HEK293 (cell line): ENCODE data around the gene PRPF8.
A peak's percentile ranks its signal among the peaks of the same experiment; 100 is the strongest.

Experiments used
- BCL11B ChIP-seq: fragments of 450-650 bp; formaldehyde crosslinking; IDR thresholded peaks from 2 replicates; pipeline ENCODE4 v1.5.1; 2016; ENCODE audit warnings: low read depth, missing biosample characterization, missing genetic modification characterization
- GLIS1 ChIP-seq: fragments of 450-650 bp; formaldehyde crosslinking; IDR thresholded peaks from 2 replicates; pipeline ENCODE4 v1.5.1; 2016; ENCODE audit warnings: missing biosample characterization, missing genetic modification characterization
- GLIS2 ChIP-seq: fragments of 450-650 bp; formaldehyde crosslinking; IDR thresholded peaks from 2 replicates; pipeline ENCODE4 v1.5.1; 2016; ENCODE audit warnings: missing biosample characterization, missing genetic modification characterization
- HOXC10 ChIP-seq: sonication (generic); formaldehyde crosslinking; IDR thresholded peaks from 2 replicates; pipeline ENCODE4 v1.8.1; 2023; ENCODE audit warnings: mild to moderate bottlenecking, missing genetic modification reagents
- KLF8 ChIP-seq: fragments of 450-650 bp; formaldehyde crosslinking; IDR thresholded peaks from 2 replicates; pipeline ENCODE4 v1.5.1; 2016; ENCODE audit warnings: missing biosample characterization, missing genetic modification characterization
- SP7 ChIP-seq: fragments of 450-650 bp; formaldehyde crosslinking; IDR thresholded peaks from 2 replicates; pipeline ENCODE4 v1.5.1; 2016; ENCODE audit warnings: missing biosample characterization, missing genetic modification characterization
- YY1 ChIP-seq: fragments of 450-650 bp; formaldehyde crosslinking; IDR thresholded peaks from 2 replicates; pipeline ENCODE4 v1.5.1; 2018; ENCODE audit warnings: missing biosample characterization, missing genetic modification characterization
- ZBTB1 ChIP-seq: fragments of 450-650 bp; formaldehyde crosslinking; IDR thresholded peaks from 2 replicates; pipeline ENCODE4 v1.5.1; 2016; ENCODE audit warnings: missing biosample characterization, missing genetic modification characterization
- ZBTB8A ChIP-seq: fragments of 450-650 bp; formaldehyde crosslinking; IDR thresholded peaks from 2 replicates; pipeline ENCODE4 v1.5.1; 2016; ENCODE audit warnings: missing biosample characterization, missing genetic modification characterization
- ZIC2 ChIP-seq: fragments of 450-650 bp; formaldehyde crosslinking; IDR thresholded peaks from 2 replicates; pipeline ENCODE4 v1.5.1; 2016; ENCODE audit warnings: missing biosample characterization, missing genetic modification characterization
- ZNF184 ChIP-seq: fragments of 450-650 bp; IDR thresholded peaks from 2 replicates; pipeline ENCODE4 v1.5.1; 2018; ENCODE audit warnings: missing biosample characterization, mild to moderate bottlenecking, missing genetic modification characterization
- ZNF2 ChIP-seq: fragments of 450-650 bp; formaldehyde crosslinking; IDR thresholded peaks from 2 replicates; pipeline ENCODE4 v1.5.1; 2016; ENCODE audit warnings: missing biosample characterization, missing genetic modification characterization
- ZNF354C ChIP-seq: fragments of 450-650 bp; formaldehyde crosslinking; IDR thresholded peaks from 2 replicates; pipeline ENCODE4 v1.5.1; 2016; ENCODE audit warnings: missing biosample characterization, missing genetic modification characterization, low read depth, borderline replicate concordance
- ZNF560 ChIP-seq: fragments of 450-650 bp; formaldehyde crosslinking; IDR thresholded peaks from 2 replicates; pipeline ENCODE4 v1.5.1; 2017; ENCODE audit warnings: missing biosample characterization, missing genetic modification characterization, borderline replicate concordance
- ZNF561 ChIP-seq: fragments of 450-650 bp; IDR thresholded peaks from 2 replicates; pipeline ENCODE4 v1.5.1; 2018; ENCODE audit warnings: missing biosample characterization, missing genetic modification characterization, borderline replicate concordance
- ZNF585B ChIP-seq: fragments of 450-650 bp; formaldehyde crosslinking; IDR thresholded peaks from 2 replicates; pipeline ENCODE4 v1.5.1; 2016; ENCODE audit warnings: missing biosample characterization, missing genetic modification characterization
- ZNF677 ChIP-seq: fragments of 450-650 bp; IDR thresholded peaks from 2 replicates; pipeline ENCODE4 v1.5.0; 2018; ENCODE audit warnings: missing biosample characterization, mild to moderate bottlenecking, missing genetic modification characterization, moderate library complexity
- ZNF768 ChIP-seq: fragments of 450-650 bp; formaldehyde crosslinking; IDR thresholded peaks from 2 replicates; pipeline ENCODE4 v1.5.1; 2018; ENCODE audit warnings: missing biosample characterization, mild to moderate bottlenecking, missing genetic modification characterization
- ZNF830 ChIP-seq: fragments of 450-650 bp; IDR thresholded peaks from 2 replicates; pipeline ENCODE4 v1.5.0; 2018; ENCODE audit warnings: missing biosample characterization, missing genetic modification characterization, low read depth, mild to moderate bottlenecking, moderate library complexity
- TF ChIP-seq, protein P1 (sequence below): sonication (generic); formaldehyde crosslinking; IDR thresholded peaks from 2 replicates; pipeline ENCODE4 v1.8.1; 2022; ENCODE audit warnings: mild to moderate bottlenecking, moderate library complexity, missing genetic modification reagents
- TF ChIP-seq, protein P2 (sequence below): fragments of 450-650 bp; formaldehyde crosslinking; IDR thresholded peaks from 2 replicates; pipeline ENCODE4 v1.5.1; 2016; ENCODE audit warnings: missing biosample characterization, missing genetic modification characterization, borderline replicate concordance
- TF ChIP-seq, protein P3 (sequence below): fragments of 450-650 bp; formaldehyde crosslinking; IDR thresholded peaks from 2 replicates; pipeline ENCODE4 v1.5.1; 2017; ENCODE audit warnings: missing biosample characterization, missing genetic modification characterization
- TF ChIP-seq, protein P4 (sequence below): fragments of 450-650 bp; formaldehyde crosslinking; IDR thresholded peaks from 2 replicates; pipeline ENCODE4 v1.5.1; 2016; ENCODE audit warnings: missing biosample characterization, missing genetic modification characterization
- TF ChIP-seq, protein P5 (sequence below): fragments of 450-650 bp; formaldehyde crosslinking; IDR thresholded peaks from 2 replicates; pipeline ENCODE4 v1.5.1; 2017; ENCODE audit warnings: missing biosample characterization, missing genetic modification characterization
- TF ChIP-seq, protein P6 (sequence below): fragments of 450-650 bp; formaldehyde crosslinking; IDR thresholded peaks from 2 replicates; pipeline ENCODE4 v1.5.1; 2016; ENCODE audit warnings: missing biosample characterization, missing genetic modification characterization

PRPF8 gene

DNA sequence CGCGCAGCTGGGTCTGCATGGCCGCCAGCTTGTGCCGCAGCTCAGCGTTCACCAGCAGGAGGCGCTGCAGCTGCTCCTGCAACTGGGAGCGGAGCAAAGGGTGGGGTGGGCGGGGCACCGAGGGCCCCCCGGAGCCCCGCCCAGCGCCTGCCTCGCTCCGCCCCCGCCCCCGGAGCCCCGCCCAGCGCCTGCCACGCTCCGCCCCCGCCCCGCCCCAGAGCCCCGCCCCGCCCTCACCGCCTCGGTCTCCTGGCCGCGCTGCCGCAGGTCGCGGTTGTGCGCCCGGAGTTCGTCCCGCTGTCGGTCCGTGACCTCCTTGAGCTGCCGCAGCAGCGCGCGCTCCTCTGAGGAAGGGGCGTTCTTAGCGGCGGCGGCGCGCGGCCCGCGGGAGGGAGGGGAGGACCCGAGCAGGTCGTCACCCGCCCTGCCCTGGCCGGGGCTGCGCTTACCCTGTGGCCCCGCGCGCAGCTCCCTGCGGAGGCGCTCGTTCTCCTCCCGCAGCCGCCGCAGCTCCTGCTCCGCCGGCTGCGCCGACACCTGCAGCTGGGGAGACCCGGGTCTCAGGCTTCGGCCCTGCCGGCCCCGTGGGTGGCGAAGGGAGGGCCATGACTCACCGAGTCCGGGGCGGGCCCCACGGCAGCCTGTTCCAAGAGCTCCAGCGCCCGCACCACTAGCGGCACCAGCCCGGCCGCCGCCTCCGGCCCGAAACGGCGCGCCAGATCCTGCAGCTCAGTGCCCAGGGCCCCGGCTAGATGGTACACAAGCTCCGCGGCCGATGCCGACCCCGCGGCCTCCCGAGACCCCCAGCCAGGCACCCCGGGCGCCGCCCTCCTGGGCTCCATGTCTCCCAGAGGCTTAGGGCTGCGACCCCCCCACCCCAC, 35.5 kb downstream of the PRPF8 start (continued):
- TF ChIP-seq, protein P1, sequence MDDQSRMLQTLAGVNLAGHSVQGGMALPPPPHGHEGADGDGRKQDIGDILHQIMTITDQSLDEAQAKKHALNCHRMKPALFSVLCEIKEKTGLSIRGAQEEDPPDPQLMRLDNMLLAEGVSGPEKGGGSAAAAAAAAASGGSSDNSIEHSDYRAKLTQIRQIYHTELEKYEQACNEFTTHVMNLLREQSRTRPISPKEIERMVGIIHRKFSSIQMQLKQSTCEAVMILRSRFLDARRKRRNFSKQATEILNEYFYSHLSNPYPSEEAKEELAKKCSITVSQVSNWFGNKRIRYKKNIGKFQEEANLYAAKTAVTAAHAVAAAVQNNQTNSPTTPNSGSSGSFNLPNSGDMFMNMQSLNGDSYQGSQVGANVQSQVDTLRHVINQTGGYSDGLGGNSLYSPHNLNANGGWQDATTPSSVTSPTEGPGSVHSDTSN: peak; percentile 53
- TF ChIP-seq ZNF677 (tag by site-specific recombination): 0 out of 2 replicates have a peak, but pooled peaks have one; percentile 22
- TF ChIP-seq ZBTB1: 0 out of 2 replicates have a peak, but pooled peaks have one; percentile 56
- 0 out of 2 replicates have a peak, but pooled peaks have one; percentile 40 for TF ChIP-seq YY1 (tag by site-specific recombination)
- peak; percentile 38; the same call in 1 of the 2 replicates for TF ChIP-seq BCL11B (tag by site-specific recombination)
- peak; percentile 96 for TF ChIP-seq GLIS2
- TF ChIP-seq GLIS1 (tag by site-specific recombination): peak; percentile 78
- peak; percentile 87 for TF ChIP-seq ZBTB8A (tag by site-specific recombination)
- TF ChIP-seq KLF8 (tag by site-specific recombination): peak; percentile 74; the same call in 1 of the 2 replicates
- 0 out of 2 replicates have a peak, but pooled peaks have one; percentile 50 for TF ChIP-seq ZNF184 (tag by site-specific recombination)
- no peak for TF ChIP-seq ZNF354C (tag by site-specific recombination)
- TF ChIP-seq, protein P2, sequence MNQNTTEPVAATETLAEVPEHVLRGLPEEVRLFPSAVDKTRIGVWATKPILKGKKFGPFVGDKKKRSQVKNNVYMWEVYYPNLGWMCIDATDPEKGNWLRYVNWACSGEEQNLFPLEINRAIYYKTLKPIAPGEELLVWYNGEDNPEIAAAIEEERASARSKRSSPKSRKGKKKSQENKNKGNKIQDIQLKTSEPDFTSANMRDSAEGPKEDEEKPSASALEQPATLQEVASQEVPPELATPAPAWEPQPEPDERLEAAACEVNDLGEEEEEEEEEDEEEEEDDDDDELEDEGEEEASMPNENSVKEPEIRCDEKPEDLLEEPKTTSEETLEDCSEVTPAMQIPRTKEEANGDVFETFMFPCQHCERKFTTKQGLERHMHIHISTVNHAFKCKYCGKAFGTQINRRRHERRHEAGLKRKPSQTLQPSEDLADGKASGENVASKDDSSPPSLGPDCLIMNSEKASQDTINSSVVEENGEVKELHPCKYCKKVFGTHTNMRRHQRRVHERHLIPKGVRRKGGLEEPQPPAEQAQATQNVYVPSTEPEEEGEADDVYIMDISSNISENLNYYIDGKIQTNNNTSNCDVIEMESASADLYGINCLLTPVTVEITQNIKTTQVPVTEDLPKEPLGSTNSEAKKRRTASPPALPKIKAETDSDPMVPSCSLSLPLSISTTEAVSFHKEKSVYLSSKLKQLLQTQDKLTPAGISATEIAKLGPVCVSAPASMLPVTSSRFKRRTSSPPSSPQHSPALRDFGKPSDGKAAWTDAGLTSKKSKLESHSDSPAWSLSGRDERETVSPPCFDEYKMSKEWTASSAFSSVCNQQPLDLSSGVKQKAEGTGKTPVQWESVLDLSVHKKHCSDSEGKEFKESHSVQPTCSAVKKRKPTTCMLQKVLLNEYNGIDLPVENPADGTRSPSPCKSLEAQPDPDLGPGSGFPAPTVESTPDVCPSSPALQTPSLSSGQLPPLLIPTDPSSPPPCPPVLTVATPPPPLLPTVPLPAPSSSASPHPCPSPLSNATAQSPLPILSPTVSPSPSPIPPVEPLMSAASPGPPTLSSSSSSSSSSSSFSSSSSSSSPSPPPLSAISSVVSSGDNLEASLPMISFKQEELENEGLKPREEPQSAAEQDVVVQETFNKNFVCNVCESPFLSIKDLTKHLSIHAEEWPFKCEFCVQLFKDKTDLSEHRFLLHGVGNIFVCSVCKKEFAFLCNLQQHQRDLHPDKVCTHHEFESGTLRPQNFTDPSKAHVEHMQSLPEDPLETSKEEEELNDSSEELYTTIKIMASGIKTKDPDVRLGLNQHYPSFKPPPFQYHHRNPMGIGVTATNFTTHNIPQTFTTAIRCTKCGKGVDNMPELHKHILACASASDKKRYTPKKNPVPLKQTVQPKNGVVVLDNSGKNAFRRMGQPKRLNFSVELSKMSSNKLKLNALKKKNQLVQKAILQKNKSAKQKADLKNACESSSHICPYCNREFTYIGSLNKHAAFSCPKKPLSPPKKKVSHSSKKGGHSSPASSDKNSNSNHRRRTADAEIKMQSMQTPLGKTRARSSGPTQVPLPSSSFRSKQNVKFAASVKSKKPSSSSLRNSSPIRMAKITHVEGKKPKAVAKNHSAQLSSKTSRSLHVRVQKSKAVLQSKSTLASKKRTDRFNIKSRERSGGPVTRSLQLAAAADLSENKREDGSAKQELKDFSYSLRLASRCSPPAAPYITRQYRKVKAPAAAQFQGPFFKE (tag by site-specific recombination): no peak
- TF ChIP-seq ZNF830 (tag by site-specific recombination): no peak
- TF ChIP-seq ZNF560 (tag by site-specific recombination): no peak
- TF ChIP-seq, protein P3, sequence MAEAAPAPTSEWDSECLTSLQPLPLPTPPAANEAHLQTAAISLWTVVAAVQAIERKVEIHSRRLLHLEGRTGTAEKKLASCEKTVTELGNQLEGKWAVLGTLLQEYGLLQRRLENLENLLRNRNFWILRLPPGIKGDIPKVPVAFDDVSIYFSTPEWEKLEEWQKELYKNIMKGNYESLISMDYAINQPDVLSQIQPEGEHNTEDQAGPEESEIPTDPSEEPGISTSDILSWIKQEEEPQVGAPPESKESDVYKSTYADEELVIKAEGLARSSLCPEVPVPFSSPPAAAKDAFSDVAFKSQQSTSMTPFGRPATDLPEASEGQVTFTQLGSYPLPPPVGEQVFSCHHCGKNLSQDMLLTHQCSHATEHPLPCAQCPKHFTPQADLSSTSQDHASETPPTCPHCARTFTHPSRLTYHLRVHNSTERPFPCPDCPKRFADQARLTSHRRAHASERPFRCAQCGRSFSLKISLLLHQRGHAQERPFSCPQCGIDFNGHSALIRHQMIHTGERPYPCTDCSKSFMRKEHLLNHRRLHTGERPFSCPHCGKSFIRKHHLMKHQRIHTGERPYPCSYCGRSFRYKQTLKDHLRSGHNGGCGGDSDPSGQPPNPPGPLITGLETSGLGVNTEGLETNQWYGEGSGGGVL (tag by site-specific recombination): peak; percentile 85; the same call in 1 of the 2 replicates
- peak; percentile 88 for TF ChIP-seq ZNF561
- 0 out of 2 replicates have a peak, but pooled peaks have one; percentile 32 for TF ChIP-seq ZNF2 (tag by site-specific recombination)
- no peak for TF ChIP-seq HOXC10
- TF ChIP-seq, protein P4, sequence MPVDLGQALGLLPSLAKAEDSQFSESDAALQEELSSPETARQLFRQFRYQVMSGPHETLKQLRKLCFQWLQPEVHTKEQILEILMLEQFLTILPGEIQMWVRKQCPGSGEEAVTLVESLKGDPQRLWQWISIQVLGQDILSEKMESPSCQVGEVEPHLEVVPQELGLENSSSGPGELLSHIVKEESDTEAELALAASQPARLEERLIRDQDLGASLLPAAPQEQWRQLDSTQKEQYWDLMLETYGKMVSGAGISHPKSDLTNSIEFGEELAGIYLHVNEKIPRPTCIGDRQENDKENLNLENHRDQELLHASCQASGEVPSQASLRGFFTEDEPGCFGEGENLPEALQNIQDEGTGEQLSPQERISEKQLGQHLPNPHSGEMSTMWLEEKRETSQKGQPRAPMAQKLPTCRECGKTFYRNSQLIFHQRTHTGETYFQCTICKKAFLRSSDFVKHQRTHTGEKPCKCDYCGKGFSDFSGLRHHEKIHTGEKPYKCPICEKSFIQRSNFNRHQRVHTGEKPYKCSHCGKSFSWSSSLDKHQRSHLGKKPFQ (tag by site-specific recombination): no peak
- TF ChIP-seq SP7: peak; percentile 78
- no peak for TF ChIP-seq ZNF768 (tag by site-specific recombination)
- TF ChIP-seq, protein P5, sequence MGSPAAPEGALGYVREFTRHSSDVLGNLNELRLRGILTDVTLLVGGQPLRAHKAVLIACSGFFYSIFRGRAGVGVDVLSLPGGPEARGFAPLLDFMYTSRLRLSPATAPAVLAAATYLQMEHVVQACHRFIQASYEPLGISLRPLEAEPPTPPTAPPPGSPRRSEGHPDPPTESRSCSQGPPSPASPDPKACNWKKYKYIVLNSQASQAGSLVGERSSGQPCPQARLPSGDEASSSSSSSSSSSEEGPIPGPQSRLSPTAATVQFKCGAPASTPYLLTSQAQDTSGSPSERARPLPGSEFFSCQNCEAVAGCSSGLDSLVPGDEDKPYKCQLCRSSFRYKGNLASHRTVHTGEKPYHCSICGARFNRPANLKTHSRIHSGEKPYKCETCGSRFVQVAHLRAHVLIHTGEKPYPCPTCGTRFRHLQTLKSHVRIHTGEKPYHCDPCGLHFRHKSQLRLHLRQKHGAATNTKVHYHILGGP (tag by site-specific recombination): no peak
- TF ChIP-seq, protein P6, sequence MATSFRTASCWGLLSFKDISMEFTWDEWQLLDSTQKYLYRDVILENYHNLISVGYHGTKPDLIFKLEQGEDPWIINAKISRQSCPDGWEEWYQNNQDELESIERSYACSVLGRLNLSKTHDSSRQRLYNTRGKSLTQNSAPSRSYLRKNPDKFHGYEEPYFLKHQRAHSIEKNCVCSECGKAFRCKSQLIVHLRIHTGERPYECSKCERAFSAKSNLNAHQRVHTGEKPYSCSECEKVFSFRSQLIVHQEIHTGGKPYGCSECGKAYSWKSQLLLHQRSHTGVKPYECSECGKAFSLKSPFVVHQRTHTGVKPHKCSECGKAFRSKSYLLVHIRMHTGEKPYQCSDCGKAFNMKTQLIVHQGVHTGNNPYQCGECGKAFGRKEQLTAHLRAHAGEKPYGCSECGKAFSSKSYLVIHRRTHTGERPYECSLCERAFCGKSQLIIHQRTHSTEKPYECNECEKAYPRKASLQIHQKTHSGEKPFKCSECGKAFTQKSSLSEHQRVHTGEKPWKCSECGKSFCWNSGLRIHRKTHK: no peak
- no peak for TF ChIP-seq ZNF585B
- peak; percentile 70 for TF ChIP-seq ZIC2
